ACC112 (cell line): ENCODE results near the gene SAMSN1.

Source experiments
- H2AFZ ChIP-seq: fragments of 200-600 bp; sonication (generic); one replicate; pipeline ENCODE4 v1.6.0; 2017; ENCODE audit warnings: antibody characterized with exemption, low read length; ENCODE audit not compliant: unreplicated experiment
- H3K27ac ChIP-seq: fragments of 200-600 bp; sonication (generic); 2 replicates; pipeline ENCODE4 v1.5.1; 2014; ENCODE audit warnings: low read depth, mild to moderate bottlenecking, antibody characterized with exemption, low read length, moderate library complexity
- H3K27me3 ChIP-seq: fragments of 200-600 bp; sonication (generic); 2 replicates; pipeline ENCODE4 v1.6.1; 2014; ENCODE audit warnings: mild to moderate bottlenecking, antibody characterized with exemption, low read length, moderate library complexity, mixed read lengths; ENCODE audit not compliant: insufficient read depth
- H3K36me3 ChIP-seq: fragments of 200-600 bp; sonication (generic); 2 replicates; pipeline ENCODE4 v1.6.1; 2016; ENCODE audit warnings: mild to moderate bottlenecking, antibody characterized with exemption, low read length, moderate library complexity, mixed read lengths; ENCODE audit not compliant: insufficient read depth
- H3K4me1 ChIP-seq: fragments of 200-600 bp; sonication (generic); one replicate; pipeline ENCODE4 v1.6.1; 2016; ENCODE audit warnings: low read length, mixed read lengths; ENCODE audit not compliant: insufficient read depth, unreplicated experiment, control insufficient read depth
- H3K4me3 ChIP-seq: fragments of 200-600 bp; sonication (generic); 2 replicates; pipeline ENCODE4 v1.5.1; 2014; ENCODE audit warnings: mild to moderate bottlenecking, low read depth, low read length
- H3K79me2 ChIP-seq: fragments of 200-600 bp; sonication (generic); one replicate; pipeline ENCODE4 v1.6.0; 2016; ENCODE audit warnings: low read length; ENCODE audit not compliant: control insufficient read depth, unreplicated experiment, insufficient read depth

The SAMSN1 gene

DNA sequence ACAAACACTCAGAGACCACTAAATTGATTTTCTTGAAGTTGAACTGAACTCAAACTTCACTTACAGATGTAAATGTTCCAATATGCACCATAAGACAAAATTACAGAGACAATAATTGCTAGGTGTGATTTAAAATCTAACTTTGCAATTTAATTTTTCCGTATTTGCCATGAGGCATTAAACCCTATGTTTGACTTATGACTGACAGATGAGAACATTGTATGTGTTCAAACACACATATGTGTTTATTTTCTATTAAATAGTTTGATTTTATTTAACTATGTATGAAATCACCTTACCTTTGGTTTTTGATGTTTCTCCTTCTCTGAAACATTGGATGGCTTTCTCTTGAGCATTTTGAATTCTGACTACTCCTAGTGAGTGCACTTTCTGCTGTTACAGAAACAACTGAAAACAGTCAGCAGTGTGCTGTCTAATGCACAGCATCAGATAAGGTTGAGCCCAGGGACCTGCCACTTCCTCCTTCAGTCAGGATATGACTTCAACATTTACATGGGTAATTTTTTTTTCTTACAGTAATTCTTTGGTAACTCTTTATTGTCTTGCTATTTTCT, at the start of gene SAMSN1:
Gene SAMSN1 (minus strand): TSS at position 410 of the 575 bp plus-strand sequence. CDS start 54 bp downstream, at position 356.
- peaks cover 23% of the 10 kb centered on the region for H3K4me1 ChIP-seq
- no peak within 1 kb of the TSS for H3K27ac ChIP-seq
- no peaks in the 10 kb centered on the region for H3K27me3 ChIP-seq
- H3K36me3 ChIP-seq, result no peaks in the 10 kb centered on the region
- no peak within 1 kb of the TSS for H2AFZ ChIP-seq
- H3K4me3 ChIP-seq, result no peak within 1 kb of the TSS
- no peaks in the 10 kb centered on the region for H3K79me2 ChIP-seq

DNA sequence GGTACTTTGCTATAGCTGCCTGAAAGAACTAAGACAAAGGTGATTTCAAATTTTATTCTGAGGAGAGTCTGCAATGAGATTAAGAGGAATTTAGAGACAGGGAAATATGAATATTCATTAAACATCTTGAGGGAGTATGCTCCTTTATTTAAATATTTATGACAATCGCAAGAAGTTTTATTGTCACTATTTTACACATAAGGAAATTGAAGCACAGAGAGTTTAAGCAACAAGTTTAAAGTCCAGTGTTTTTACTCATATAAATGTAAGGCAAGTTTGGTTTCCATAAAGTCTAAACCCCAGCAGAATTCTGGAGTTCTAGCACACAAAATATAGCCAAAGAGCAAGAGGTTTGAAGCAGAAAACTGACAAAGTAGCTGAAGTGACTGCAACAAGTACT, 49.3 kb upstream of the SAMSN1 start:
- H3K4me1 ChIP-seq, result peaks cover 17% of the 10 kb centered on the region
- H2AFZ ChIP-seq, result no peak overlapping the region
- no peaks in the 10 kb centered on the region for H3K36me3 ChIP-seq
- no peaks in the 10 kb centered on the region for H3K27me3 ChIP-seq
- no peaks in the 10 kb centered on the region for H3K79me2 ChIP-seq
- H3K4me3 ChIP-seq, result no peak overlapping the region
- H3K27ac ChIP-seq, result no peak overlapping the region

DNA sequence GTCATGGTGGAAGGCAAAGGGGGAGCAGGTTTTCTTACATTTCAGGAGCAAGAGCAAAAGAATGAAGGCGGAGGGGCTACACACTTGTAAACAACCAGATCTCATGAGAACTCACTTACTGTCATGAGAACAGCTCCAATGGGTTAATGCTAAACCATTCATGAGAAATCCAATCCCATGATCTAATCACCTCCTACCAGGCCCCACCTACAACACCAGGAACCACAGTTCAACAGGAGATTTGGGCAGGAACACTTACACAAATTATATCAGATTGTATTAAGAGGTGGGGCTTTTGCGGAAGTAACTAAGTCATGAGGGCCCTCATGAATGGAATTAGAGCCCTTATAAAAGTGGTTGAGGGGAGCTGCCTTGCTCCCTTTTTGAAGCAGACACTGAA, 48.9 kb upstream of the SAMSN1 start:
- Histone ChIP-seq H3K4me3 (no peak overlapping the region), H3K36me3 (no peaks in the 10 kb centered on the region), H3K4me1 (peaks cover 17% of the 10 kb centered on the region), H3K27me3 (no peaks in the 10 kb centered on the region), H3K27ac (no peak overlapping the region), H3K79me2 (no peaks in the 10 kb centered on the region), H2AFZ (no peak overlapping the region)

DNA sequence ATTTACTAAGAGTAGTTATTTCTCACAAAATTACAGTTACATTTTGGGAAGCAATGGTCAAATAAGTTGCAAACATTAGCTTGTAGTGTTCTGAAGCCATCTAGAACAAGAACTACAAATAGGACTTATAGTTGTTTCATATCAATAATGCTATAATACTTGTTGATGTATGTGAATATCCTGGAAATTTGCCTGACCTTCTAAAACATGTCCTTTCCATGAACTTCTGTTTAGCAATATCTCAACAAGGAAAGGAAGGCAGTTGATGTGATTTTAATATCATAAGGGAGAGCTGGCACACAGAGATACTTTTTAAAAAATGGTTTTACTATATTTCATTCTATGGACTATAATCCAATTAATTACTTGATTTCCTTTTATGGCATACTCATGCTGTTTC, 47.1 kb upstream of the SAMSN1 start:
- no peak overlapping the region for H3K27ac ChIP-seq

DNA sequence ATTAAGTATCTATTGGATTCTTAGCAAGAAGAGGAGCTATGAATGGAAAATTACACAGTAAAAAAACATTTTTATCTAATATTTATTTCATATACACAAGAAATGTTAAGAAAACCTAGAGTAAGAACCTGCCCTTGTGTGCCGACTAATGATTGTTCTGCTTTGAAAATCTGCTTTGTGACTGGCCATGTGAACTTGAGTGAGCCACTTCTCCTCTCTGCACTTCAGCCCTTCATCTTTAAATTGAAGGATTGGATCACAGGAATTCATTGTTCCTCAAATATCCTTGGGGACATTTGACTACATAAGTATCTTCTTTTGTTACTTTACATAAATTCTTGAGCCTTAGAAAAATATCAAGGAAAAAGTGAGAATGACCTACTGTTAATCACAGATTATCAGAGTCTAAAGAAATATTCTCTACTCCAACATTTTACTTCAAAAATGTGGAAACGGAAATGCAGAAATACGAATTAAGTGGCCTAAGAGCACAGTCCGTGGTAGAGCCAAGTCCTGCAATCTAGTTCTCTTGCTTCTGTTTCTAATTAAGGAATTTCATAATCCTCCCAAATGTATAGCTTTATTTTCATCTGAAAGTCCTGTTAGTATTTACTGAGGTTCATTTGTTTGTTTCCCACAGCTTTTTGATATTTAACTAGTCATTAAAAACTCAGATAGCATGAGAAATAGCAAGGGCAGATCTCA, 46.3 kb upstream of the SAMSN1 start:
- no peaks in the 10 kb centered on the region for H3K27me3 ChIP-seq
- no peaks in the 10 kb centered on the region for H3K36me3 ChIP-seq
- H3K4me1 ChIP-seq, result peaks cover 17% of the 10 kb centered on the region
- H2AFZ ChIP-seq, result peak overlapping the region; percentile 23
- H3K79me2 ChIP-seq, result no peaks in the 10 kb centered on the region
- H3K4me3 ChIP-seq, result no peak overlapping the region
- H3K27ac ChIP-seq, result peak overlapping the region; percentile 70

More for the DNA sequence above, 47.1 kb upstream of the SAMSN1 start:
- no peak overlapping the region for H2AFZ ChIP-seq
- H3K36me3 ChIP-seq, result no peaks in the 10 kb centered on the region
- H3K79me2 ChIP-seq, result no peaks in the 10 kb centered on the region
- H3K27me3 ChIP-seq, result no peaks in the 10 kb centered on the region
- H3K4me3 ChIP-seq, result no peak overlapping the region
- peaks cover 17% of the 10 kb centered on the region for H3K4me1 ChIP-seq

DNA sequence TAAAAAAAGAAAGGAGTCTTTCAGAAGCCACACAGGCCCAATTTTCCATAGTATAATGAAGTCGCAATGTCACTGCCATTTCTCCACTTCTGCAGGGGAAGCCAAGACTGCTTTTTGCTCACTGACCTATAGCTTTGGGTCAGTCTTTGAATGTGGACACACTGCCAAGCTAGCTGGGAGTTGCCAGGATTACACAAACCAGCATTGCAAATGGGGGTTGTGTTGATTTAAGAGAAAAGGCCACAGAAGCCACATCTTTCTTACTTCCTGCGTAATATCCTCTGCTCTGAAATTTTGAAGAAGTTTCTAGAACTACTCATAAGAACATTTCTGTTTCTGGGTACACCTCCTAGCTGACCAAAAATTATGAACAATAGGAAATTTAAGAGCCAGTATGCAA, 45.8 kb upstream of the SAMSN1 start:
- Histone ChIP-seq H3K27me3 (no peaks in the 10 kb centered on the region), H3K4me1 (peaks cover 17% of the 10 kb centered on the region), H3K36me3 (no peaks in the 10 kb centered on the region), H2AFZ (peak overlapping the region; percentile 9), H3K79me2 (no peaks in the 10 kb centered on the region), H3K4me3 (peak overlapping the region; percentile 21; the same call in 1 of the 2 replicates), H3K27ac (peak overlapping the region; percentile 70)

DNA sequence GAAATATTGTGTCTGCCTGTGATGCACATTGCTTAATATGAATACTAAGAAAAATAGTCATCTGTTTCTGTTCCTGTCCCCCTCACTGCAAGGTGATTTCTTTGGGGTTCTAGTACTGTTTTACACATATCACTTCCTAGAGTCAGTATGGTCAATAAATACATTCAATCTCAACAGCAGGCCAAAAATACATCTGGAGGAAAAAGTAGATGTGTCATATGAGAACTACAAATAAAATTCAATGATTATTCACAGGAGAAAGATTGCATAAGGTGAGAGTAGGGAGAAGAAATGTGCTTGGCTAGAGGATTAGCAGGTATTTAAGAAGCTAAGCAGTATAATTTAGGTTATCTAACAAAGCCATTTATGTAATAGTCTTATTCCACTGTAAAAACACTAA, 45.3 kb upstream of the SAMSN1 start:
- Histone ChIP-seq H3K4me1 (peaks cover 17% of the 10 kb centered on the region), H2AFZ (no peak overlapping the region), H3K79me2 (no peaks in the 10 kb centered on the region), H3K36me3 (no peaks in the 10 kb centered on the region), H3K4me3 (peak overlapping the region; percentile 21; the same call in 1 of the 2 replicates), H3K27me3 (no peaks in the 10 kb centered on the region), H3K27ac (peak overlapping the region; percentile 70)

DNA sequence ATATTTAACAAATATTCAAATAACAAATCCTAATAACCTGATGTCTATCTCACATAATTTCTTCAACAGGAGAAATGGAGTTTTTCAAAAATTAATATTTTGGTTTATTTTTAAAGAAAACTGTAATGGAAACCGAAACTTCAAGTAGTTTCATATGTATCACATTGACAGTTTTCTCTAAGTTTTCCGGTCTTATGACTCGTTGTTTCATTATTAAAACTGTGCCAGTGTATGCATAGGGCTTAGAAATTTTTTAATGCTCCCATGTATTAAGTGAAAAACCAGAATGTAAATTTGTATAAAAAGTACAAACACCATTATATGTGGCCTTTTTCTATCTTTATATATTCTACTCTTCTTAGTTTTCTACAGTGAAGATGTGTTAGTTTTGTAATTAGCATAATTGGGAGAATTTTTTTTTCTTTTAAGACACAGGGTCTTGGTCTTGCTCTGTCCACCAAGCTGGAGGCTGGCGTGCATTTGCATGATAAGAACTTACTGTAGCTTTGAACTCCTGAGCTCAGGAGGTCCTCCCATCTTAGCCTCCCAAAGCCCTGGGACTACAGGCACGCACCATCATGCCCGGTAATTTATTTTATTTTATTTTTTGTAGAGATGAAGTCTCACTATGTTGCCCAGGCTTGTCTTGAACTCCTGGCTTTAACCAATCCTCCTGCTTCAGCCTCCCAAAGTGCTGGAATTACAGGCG, 43.9 kb upstream of the SAMSN1 start:
- Histone ChIP-seq H3K79me2 (no peaks in the 10 kb centered on the region), H3K4me3 (no peak overlapping the region; the same call in 1 of the 2 replicates), H3K27me3 (no peaks in the 10 kb centered on the region), H3K27ac (no peak overlapping the region; the same call in 1 of the 2 replicates), H2AFZ (peak overlapping the region; percentile 48), H3K4me1 (peaks cover 17% of the 10 kb centered on the region), H3K36me3 (no peaks in the 10 kb centered on the region)

DNA sequence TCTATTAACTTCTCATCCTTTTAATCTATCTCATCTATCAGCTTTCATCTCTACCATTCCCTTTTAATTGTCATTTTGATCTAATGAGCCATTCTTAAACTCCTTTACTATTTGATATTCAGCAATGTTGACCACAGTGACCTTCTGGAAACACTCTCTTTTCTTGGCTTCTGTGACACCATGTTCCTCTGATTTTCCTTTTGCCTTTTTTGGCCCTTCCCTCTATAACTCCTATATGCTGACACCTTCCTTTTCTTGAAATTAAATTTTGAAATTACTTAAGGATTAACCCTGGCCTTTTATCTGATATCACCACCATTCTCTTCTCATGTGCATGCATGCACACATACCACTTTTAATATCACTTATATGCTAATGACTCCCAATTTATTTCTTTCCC, 41.2 kb upstream of the SAMSN1 start:
- Histone ChIP-seq H3K4me3 (no peak overlapping the region), H2AFZ (no peak overlapping the region), H3K4me1 (peaks cover 13% of the 10 kb centered on the region), H3K27ac (no peak overlapping the region), H3K36me3 (no peaks in the 10 kb centered on the region), H3K79me2 (no peaks in the 10 kb centered on the region), H3K27me3 (no peaks in the 10 kb centered on the region)

DNA sequence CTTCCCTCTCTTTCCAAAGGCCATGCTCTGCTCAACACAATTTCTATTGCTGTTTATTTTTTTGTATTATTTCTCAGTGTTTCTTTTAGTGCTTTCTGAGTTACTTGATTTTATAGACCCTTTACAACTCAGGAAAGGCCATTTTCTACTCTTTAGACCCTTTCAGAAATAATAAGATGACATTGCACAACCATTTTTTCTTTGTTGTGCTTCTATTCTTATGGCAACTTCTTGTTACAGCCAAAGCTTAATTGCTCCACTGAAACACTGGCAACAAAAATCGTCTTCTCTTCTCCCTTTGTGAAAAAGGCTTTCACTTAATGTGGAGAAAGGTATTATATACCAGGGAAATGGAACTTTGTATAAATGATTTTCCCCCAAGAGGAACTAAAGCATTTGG, 39.0 kb upstream of the SAMSN1 start:
- Histone ChIP-seq H3K4me3 (no peak overlapping the region), H3K27ac (no peak overlapping the region), H3K27me3 (no peaks in the 10 kb centered on the region), H3K36me3 (no peaks in the 10 kb centered on the region), H3K79me2 (no peaks in the 10 kb centered on the region), H3K4me1 (no peaks in the 10 kb centered on the region), H2AFZ (no peak overlapping the region)
